ENCODE measurements around the gene TCF7.

The TCF7 gene

DNA sequence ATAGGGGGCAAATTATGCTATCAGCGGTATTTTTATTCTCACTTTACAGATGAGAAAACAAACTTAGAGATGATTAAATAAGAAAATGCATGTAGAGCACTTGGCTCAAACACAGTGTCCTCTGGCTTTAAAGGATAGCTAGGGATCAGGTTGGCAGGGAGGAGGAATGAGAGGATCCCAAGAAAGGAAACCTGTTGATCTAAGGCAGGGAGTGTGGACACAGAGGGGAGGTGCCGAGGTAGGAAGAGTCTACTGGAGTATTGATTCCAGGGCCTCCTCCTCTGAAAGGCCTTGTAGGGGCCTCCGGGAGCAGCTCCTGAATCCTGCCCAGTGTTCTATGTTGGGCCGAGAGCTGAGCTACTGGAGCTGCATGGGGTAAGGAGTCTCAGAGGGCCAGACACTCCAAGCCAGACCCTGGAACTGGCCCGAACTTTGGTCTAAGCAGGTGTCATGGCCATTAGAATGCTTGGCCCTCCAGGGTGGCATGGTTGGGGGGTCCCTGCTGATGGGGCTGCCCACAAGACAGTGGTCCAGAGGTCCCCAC is 30.4 kb upstream of the TCF7 start:
- no peak overlapping the region for H3K27ac ChIP-seq
- TF ChIP-seq ZFX (IDR thresholded peaks at IDR 0.05): no peak
- TF ChIP-seq, protein P1, sequence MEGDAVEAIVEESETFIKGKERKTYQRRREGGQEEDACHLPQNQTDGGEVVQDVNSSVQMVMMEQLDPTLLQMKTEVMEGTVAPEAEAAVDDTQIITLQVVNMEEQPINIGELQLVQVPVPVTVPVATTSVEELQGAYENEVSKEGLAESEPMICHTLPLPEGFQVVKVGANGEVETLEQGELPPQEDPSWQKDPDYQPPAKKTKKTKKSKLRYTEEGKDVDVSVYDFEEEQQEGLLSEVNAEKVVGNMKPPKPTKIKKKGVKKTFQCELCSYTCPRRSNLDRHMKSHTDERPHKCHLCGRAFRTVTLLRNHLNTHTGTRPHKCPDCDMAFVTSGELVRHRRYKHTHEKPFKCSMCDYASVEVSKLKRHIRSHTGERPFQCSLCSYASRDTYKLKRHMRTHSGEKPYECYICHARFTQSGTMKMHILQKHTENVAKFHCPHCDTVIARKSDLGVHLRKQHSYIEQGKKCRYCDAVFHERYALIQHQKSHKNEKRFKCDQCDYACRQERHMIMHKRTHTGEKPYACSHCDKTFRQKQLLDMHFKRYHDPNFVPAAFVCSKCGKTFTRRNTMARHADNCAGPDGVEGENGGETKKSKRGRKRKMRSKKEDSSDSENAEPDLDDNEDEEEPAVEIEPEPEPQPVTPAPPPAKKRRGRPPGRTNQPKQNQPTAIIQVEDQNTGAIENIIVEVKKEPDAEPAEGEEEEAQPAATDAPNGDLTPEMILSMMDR (conservative IDR thresholded peaks at IDR 0.05): no peak

DNA sequence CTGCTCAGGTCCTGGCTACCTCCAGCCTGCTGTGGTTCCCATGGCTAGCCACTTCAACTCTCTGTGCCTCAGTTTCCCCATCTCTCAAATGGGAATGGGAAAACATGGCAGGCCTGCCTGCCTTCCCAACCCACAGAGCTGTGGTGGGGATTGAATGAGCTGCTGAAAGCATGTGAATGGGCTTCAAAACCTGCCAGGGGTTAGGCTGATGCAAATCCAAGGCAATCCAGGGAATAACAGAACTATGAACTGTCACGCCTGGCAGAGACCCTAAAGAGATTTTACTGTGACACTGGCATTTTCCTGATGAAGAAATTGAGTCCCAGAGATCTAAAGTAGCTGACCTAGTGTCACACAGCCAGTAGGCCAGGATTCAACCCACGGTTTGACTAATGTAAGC is 29.9 kb upstream of the TCF7 start:
- no peak for TF ChIP-seq ZFX (IDR thresholded peaks at IDR 0.05)
- TF ChIP-seq, protein P1 (conservative IDR thresholded peaks at IDR 0.05): no peak
- no peak overlapping the region for H3K27ac ChIP-seq

DNA sequence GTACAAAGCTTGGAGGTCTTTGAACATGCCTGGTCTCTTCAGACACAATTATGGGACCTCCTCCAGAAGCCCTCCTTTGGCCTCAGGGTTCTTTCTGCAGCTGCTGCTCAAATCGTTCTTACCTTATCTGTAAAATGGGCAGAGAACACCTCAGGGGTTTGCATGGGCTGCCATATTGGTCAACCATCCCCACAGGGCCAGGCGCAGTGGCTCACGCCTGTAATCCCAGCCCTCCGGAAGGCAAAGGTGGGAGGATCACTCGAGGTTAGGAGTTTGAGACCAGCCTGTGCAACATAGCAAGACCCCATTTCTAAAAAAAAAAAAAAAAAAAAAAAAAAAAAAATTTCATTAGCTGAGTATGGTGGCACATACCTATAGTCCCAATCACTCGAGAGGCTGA is 29.1 kb upstream of the TCF7 start:
- H3K27ac ChIP-seq: no peak overlapping the region
- TF ChIP-seq ZFX (IDR thresholded peaks at IDR 0.05): no peak
- TF ChIP-seq, protein P1 (conservative IDR thresholded peaks at IDR 0.05): no peak

DNA sequence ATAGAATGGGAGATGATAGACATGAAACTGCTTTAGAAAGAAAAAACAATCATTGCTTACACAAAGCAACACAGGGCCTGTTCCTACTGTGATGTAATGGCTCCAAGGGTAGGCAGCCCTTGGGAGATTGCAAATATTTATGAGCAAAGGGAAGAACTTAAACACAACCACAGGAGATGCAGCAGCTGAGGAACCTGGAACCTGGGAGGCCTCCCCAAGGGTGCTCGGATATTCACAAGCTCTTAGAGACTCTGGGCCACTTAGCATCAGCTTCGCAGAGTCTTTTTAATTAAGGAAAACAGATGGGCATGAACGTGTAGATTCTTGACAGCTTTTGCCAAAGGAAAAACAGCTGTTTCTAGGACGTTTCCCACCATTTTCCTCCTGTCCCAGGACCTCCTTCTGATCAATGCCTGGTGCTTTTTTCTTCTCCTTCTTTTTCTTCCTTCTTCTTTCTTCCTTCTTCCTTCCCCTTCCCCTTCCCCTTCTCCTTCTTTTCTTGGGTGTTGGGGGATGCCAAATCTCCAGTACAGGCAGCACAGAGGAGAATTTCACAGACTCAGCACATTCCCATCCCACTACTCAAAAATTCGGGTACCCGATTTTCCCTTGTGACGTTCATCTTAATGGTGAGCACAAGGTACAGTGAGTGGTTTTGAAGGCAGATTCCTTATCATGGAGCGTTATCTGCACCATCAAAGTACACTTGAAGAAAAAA is 28.1 kb upstream of the TCF7 start:
- H3K27ac ChIP-seq: no peak overlapping the region
- TF ChIP-seq, protein P1 (conservative IDR thresholded peaks at IDR 0.05): no peak
- no peak for TF ChIP-seq ZFX (IDR thresholded peaks at IDR 0.05)

DNA sequence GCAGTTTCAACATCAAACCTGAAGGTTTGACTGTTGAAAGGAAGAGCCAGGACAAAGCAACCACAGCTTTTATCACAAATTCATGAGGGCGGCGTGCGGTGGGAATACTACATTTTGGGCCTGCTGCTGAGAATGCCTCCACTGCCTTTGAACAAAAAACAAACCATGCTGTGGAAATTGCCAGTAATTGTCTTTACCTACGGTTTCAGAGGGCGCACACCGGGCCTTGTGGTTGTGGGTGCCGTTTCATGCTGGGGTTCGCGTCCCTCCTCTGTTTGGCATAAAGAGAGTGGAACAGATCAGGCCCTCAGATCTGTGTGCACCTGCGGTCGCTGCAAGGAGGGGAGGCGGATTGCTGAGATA is 27.6 kb upstream of the TCF7 start:
- TF ChIP-seq, protein P1 (conservative IDR thresholded peaks at IDR 0.05): no peak
- no peak for TF ChIP-seq ZFX (IDR thresholded peaks at IDR 0.05)
- no peak overlapping the region for H3K27ac ChIP-seq

DNA sequence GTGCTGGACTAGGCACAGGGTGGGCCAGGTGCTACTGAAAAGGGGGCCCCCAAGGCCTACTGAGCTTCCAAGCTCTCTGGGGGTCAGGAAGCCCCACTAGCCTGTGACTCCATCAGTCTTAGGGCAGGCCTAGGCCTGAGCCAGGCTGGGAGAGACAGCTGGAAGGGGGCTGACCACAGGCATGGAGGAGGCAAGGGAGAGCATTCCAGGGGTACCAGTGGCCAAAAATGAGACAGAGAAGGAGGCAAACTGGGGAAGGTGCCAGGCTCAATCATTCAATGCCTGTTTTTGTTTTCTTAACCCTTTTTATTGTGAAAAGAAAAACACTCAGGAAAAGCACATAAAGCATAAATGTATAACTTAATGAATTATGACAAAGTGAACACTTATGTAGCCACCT is 26.2 kb upstream of the TCF7 start:
- H3K27ac ChIP-seq: no peak overlapping the region
- TF ChIP-seq, protein P1 (conservative IDR thresholded peaks at IDR 0.05): no peak
- TF ChIP-seq ZFX (IDR thresholded peaks at IDR 0.05): no peak

DNA sequence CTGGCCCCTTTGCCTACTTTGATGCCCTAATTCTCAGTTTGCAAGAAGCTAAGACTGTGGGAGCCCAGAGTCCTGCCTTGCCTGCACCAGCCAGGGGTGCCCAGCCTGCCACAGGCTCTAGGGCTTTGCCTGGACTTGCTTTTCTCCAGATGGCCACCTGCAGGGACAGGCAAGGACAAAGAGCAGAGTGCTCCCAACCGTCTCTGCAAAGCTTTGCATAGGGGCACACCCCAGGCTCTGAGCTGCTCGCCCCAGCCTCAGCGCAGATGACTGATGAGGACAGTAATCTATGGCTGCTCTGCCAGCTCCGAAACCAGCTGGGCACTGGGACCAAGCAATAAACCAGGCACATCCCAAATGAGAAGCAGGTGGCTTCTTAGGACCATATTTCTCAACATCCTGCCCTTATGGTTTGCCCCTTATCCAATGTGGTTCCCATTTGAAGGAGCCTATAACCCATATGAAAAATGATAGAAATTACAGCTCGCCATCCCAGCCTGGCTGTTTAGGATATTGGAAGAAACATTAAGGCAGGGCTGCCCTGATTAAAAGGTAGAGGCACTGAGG is 25.4 kb upstream of the TCF7 start:
- no peak overlapping the region for H3K27ac ChIP-seq
- TF ChIP-seq, protein P1 (conservative IDR thresholded peaks at IDR 0.05): no peak
- no peak for TF ChIP-seq ZFX (IDR thresholded peaks at IDR 0.05)

Measured in C4-2B (cell line).